ENCODE results near the gene NKAPL.

NKAPL gene

DNA sequence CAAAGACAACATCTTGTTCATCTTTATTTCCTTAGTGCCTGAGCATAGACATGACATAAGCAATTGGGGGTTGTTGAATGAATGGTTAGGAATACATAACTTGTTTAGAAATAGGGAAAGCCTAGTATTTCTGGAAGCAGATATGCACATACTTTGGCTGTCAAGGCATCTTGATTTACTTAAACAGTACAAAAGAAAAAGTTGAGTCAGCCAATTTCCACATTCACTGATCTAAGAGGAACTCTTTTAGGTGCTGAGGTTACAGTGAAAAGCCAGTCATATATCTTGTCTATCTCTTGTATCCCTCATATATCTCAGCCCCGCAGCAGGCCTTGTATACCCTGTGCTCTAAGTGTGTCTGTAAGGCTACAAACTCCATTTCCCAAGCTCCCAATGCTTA is 18.6 kb upstream of the NKAPL start:
- TF ChIP-seq CTCF (IDR thresholded peaks at IDR 0.05; ENCODE audit: insufficient read depth, low read length, poor library complexity, severe bottlenecking): no peak
- peaks cover 4% of the 10 kb centered on the region for H3K36me3 ChIP-seq (ENCODE audit: control insufficient read depth, insufficient read depth, low read length)
- DNase-seq (ENCODE audit: extremely low read depth, insufficient read length): no peak

GRCh38 chr6:28243946-28244345 is 15.2 kb upstream of the NKAPL start:
- H3K4me3 ChIP-seq (replicated peaks; ENCODE audit: low read depth, low read length): no peak overlapping the region
- no peak for TF ChIP-seq CTCF (IDR thresholded peaks at IDR 0.05; ENCODE audit: insufficient read depth, low read length, poor library complexity, severe bottlenecking)
- H3K27me3 ChIP-seq (replicated peaks; ENCODE audit: control insufficient read depth, insufficient read depth, low read length): no peaks in the 10 kb centered on the region
- no peak for DNase-seq (ENCODE audit: extremely low read depth, insufficient read length)
- peaks cover 8% of the 10 kb centered on the region for H3K36me3 ChIP-seq (ENCODE audit: control insufficient read depth, insufficient read depth, low read length)

More for the DNA sequence above, 18.6 kb upstream of the NKAPL start:
- Histone ChIP-seq H3K4me3 (replicated peaks; ENCODE audit: low read depth, low read length) (no peak overlapping the region), H3K27me3 (replicated peaks; ENCODE audit: control insufficient read depth, insufficient read depth, low read length) (no peaks in the 10 kb centered on the region)

GRCh38 chr6:28245206-28245941 is 13.7 kb upstream of the NKAPL start:
- Histone ChIP-seq H3K27me3 (replicated peaks; ENCODE audit: control insufficient read depth, insufficient read depth, low read length) (no peaks in the 10 kb centered on the region), H3K36me3 (ENCODE audit: control insufficient read depth, insufficient read depth, low read length) (peaks cover 8% of the 10 kb centered on the region), H3K4me3 (replicated peaks; ENCODE audit: low read depth, low read length) (no peak overlapping the region)
- TF ChIP-seq CTCF (IDR thresholded peaks at IDR 0.05; ENCODE audit: insufficient read depth, low read length, poor library complexity, severe bottlenecking): no peak
- DNase-seq (ENCODE audit: extremely low read depth, insufficient read length): no peak

DNA sequence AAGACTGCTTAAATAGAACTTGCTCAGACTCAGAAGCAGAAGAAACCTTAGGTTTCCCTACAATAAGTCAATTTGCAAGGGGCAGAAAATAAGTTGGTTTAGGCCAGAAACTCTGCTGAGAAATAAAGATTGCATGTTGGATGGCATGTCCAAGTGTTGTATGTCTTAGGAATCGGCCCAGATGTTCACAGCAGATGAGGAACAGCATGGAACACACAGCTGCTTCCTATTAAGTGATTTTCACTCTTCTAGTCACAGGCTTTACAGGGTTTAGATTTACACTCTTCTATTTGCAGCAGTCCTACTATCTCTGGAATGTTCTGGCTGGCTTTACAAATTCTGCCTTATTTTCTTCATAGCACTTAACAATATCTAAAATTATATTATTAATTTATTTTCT is 10.2 kb upstream of the NKAPL start:
- Histone ChIP-seq H3K27me3 (replicated peaks; ENCODE audit: control insufficient read depth, insufficient read depth, low read length) (no peaks in the 10 kb centered on the region), H3K36me3 (ENCODE audit: control insufficient read depth, insufficient read depth, low read length) (peaks cover 8% of the 10 kb centered on the region), H3K4me3 (replicated peaks; ENCODE audit: low read depth, low read length) (no peak overlapping the region)
- no peak for TF ChIP-seq CTCF (IDR thresholded peaks at IDR 0.05; ENCODE audit: insufficient read depth, low read length, poor library complexity, severe bottlenecking)
- no peak for DNase-seq (ENCODE audit: extremely low read depth, insufficient read length)

- no peak for DNase-seq (ENCODE audit: extremely low read depth, insufficient read length)
- Histone ChIP-seq H3K4me3 (replicated peaks; ENCODE audit: low read depth, low read length) (peak overlapping the region; percentile 79), H3K27me3 (replicated peaks; ENCODE audit: control insufficient read depth, insufficient read depth, low read length) (no peaks in the 10 kb centered on the region), H3K36me3 (ENCODE audit: control insufficient read depth, insufficient read depth, low read length) (peaks cover 6% of the 10 kb centered on the region)
- no peak for TF ChIP-seq CTCF (IDR thresholded peaks at IDR 0.05; ENCODE audit: insufficient read depth, low read length, poor library complexity, severe bottlenecking)
Measured at GRCh38 chr6:28250747-28251146, 8.3 kb upstream of the NKAPL start.

DNA sequence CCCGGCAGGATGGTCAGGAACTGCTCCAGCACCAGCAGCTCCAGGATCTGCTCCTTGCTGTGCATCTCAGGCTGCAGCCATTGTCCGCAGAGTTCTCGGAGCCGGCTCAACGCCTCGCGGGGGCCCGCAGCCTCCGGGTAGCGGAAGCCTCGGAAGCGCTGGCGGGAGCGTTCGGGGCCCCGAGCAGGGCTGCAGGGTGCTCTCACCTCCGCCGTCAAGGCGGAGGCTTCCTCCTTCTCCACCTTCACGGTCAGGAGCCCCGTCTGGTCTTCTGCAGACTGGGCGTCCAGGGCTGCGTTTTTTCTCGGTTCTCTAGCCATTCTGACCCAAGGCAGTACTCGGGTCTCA is 7.5 kb upstream of the NKAPL start:
- Histone ChIP-seq H3K4me3 (replicated peaks; ENCODE audit: low read depth, low read length) (peak overlapping the region; percentile 79), H3K27me3 (replicated peaks; ENCODE audit: control insufficient read depth, insufficient read depth, low read length) (no peaks in the 10 kb centered on the region), H3K36me3 (ENCODE audit: control insufficient read depth, insufficient read depth, low read length) (peaks cover under 1% of the 10 kb centered on the region)
- DNase-seq (ENCODE audit: extremely low read depth, insufficient read length): peak; percentile 62
- TF ChIP-seq CTCF (IDR thresholded peaks at IDR 0.05; ENCODE audit: insufficient read depth, low read length, poor library complexity, severe bottlenecking): no peak

All from GM06990 (cell line).